ENCODE measurements around the gene PILRA. TPM values are rescaled to one million over a fixed set of nuclear protein-coding genes. Genes with fewer than 3 reads are reported as not detected.

The PILRA gene
- total and polyA plus RNA-seq, 2 of the 13 experiments (the other 11 are each of a cell fraction or from before 2014, with no cell fraction given) = 0.13 to 1.3 TPM

DNA sequence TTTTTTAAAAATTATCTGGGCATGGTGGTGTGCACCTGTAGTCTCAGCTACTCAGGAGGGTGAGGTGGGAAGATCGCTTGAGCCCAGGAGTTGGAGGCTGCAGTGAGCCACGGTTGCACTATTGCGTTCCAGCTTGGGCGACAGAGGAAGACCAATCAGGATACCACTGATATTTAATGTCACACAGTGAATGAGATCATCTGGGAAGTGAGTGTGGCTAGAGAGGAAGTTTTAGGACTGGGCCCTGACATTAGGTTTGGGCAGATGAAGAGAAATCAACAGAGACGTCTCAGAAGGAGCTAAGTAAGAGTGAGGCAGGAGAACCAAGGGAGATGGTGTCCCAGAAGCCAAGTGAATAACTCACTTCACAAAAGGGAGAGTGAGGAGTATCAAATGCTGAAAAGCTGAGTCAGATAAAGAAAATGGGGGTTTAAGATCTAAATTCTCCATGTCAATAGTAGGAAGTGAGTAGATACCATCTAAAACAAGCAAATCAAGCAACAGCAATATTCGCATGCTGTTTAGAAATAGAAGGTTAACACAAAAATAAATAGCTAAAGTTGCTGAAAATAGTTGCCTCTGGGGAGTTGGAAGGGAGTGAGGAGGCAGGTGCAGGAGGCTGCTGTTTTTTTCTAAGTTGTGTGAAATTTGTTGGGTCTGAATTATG is 11.5 kb downstream of the PILRA start (continued):
- TF ChIP-seq, protein P1, sequence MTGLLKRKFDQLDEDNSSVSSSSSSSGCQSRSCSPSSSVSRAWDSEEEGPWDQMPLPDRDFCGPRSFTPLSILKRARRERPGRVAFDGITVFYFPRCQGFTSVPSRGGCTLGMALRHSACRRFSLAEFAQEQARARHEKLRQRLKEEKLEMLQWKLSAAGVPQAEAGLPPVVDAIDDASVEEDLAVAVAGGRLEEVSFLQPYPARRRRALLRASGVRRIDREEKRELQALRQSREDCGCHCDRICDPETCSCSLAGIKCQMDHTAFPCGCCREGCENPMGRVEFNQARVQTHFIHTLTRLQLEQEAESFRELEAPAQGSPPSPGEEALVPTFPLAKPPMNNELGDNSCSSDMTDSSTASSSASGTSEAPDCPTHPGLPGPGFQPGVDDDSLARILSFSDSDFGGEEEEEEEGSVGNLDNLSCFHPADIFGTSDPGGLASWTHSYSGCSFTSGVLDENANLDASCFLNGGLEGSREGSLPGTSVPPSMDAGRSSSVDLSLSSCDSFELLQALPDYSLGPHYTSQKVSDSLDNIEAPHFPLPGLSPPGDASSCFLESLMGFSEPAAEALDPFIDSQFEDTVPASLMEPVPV (CRISPR knock-in tag; IDR thresholded peaks at IDR 0.05) = no peak
- TF ChIP-seq ZIK1 (CRISPR knock-in tag; IDR thresholded peaks at IDR 0.05; ENCODE audit: borderline replicate concordance, low read depth) (no peak), CEBPG (CRISPR knock-in tag; IDR thresholded peaks at IDR 0.05) (no peak), ZNF225 (CRISPR knock-in tag; IDR thresholded peaks at IDR 0.05) (no peak), SOX13 (IDR thresholded peaks at IDR 0.05) (no peak), SOX13 (CRISPR knock-in tag; conservative IDR thresholded peaks at IDR 0.05 in 1 of 2, IDR thresholded peaks at IDR 0.05 in 1 of 2) (no peak), ZNF3 (CRISPR knock-in tag; IDR thresholded peaks at IDR 0.05) (no peak), GATAD2A (CRISPR knock-in tag; IDR thresholded peaks at IDR 0.05) (no peak)
- TF ChIP-seq, protein P2, sequence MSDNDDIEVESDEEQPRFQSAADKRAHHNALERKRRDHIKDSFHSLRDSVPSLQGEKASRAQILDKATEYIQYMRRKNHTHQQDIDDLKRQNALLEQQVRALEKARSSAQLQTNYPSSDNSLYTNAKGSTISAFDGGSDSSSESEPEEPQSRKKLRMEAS (IDR thresholded peaks at IDR 0.05) = no peak
- TF ChIP-seq, protein P3, sequence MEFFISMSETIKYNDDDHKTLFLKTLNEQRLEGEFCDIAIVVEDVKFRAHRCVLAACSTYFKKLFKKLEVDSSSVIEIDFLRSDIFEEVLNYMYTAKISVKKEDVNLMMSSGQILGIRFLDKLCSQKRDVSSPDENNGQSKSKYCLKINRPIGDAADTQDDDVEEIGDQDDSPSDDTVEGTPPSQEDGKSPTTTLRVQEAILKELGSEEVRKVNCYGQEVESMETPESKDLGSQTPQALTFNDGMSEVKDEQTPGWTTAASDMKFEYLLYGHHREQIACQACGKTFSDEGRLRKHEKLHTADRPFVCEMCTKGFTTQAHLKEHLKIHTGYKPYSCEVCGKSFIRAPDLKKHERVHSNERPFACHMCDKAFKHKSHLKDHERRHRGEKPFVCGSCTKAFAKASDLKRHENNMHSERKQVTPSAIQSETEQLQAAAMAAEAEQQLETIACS (CRISPR knock-in tag; IDR thresholded peaks at IDR 0.05) = no peak

DNA sequence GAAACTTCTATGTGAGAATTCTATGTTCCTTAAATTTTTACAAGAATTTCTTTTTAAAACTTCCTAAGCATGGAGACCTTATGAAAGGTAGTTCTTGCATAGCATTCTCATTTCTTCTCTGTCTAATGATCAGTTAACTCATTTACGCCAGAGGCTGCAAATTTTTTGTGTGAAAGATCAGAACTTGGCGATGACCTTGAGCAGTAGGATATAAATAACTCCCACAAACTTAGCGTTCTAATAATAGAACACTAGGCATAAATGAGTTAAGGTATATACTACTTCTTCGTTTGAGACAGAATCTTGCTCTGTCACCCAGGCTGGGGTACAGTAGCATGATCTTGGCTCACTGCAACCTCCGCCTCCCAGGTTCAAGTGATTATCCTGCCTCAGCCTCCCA is 13.7 kb downstream of the PILRA start:
- CTCF ChIA-PET (ENCODE audit: low intra/inter-chr PET ratio, low total read pairs) = no interaction called here

More for the DNA sequence above, 13.7 kb downstream of the PILRA start:
- no peak for TF ChIP-seq HES4 (CRISPR knock-in tag; IDR thresholded peaks at IDR 0.05; ENCODE audit: borderline replicate concordance)
- Histone ChIP-seq H3K27ac (ENCODE audit: extremely low read length, insufficient read depth, low read length) (no peak overlapping the region), H3K9ac (ENCODE audit: insufficient read depth, low read depth, low read length) (no peak overlapping the region), H3K79me2 (ENCODE audit: insufficient read depth, low read length) (no peaks in the 10 kb centered on the region), H3K27me3 (ENCODE audit: control insufficient read depth in 1 of 2, insufficient read depth in 2 of 2, low read length in 2 of 2) (peaks cover 0 to 26% of the 10 kb centered on the region in 2 experiments; a peak in 1 of 5 replicates), H3K36me3 (replicated peaks in 1 of 2; ENCODE audit: control insufficient read depth in 1 of 2, insufficient read depth in 2 of 2, low read length in 2 of 2) (no peaks in the 10 kb centered on the region), H4K20me1 (ENCODE audit: insufficient read depth, low read length) (no peaks in the 10 kb centered on the region), H3K4me1 (ENCODE audit: insufficient read depth, low read length) (peaks cover 12% of the 10 kb centered on the region), H3K9me3 (ENCODE audit: low read length) (no peaks in the 10 kb centered on the region), H3K4me3 (replicated peaks in 1 of 3; ENCODE audit: insufficient read depth in 1 of 3, low read depth in 2 of 3, low read length in 3 of 3) (no peak overlapping the region), H2AFZ (ENCODE audit: low read length) (no peak overlapping the region), H3K4me2 (ENCODE audit: low read depth, low read length) (no peak overlapping the region)
- in situ Hi-C loops (cut with HindIII; ENCODE audit: extremely low pct_ligation_motif_present, low pct_unique_long_range_greater_than_20kb) = no loop called here
- POLR2A ChIA-PET = interaction anchor here (0.9 kb wide), 1 partner anchor 41 kb away, joined by 3 read pairs; the partner anchor contains the start of gene ZCWPW1
- no peak for FAIRE-seq
- no TSS peak for BruUV-seq (replicated peaks)
- intact Hi-C loops (cut with micrococcal nuclease; ENCODE audit: unreplicated experiment) = no loop called here
- no peak for ATAC-seq
- 28% methylated on average over 4 of the region's 5 CpGs for WGBS (ENCODE audit: low lambda C conversion rate)
- no peak for DNase-seq (ENCODE audit: low spot score)

Measured in HepG2 (cell line).